HL-60 (cell line): ENCODE measurements around the gene SLC4A8.

Experiments
- GABPA ChIP-seq: IDR thresholded peaks from 2 replicates; pipeline ENCODE4 v1.6.1; 2012; ENCODE audit warnings: low read depth
- POLR2AphosphoS5 ChIP-seq: IDR thresholded peaks from 2 replicates; pipeline ENCODE4 v1.6.1; 2012; ENCODE audit warnings: low read depth
- SPI1 ChIP-seq: IDR thresholded peaks from 2 replicates; pipeline ENCODE4 v1.6.1; 2012; ENCODE audit warnings: low read depth, mild to moderate bottlenecking, borderline replicate concordance
- TF ChIP-seq, protein P1 (sequence below): IDR thresholded peaks from one replicate; pipeline ENCODE4 v1.5.1; 2011; ENCODE audit warnings: low read length, control low read depth, inconsistent platforms; ENCODE audit not compliant: insufficient read depth
- TF ChIP-seq, protein P2 (sequence below): IDR thresholded peaks from 2 replicates; pipeline ENCODE4 v1.6.1; 2012; ENCODE audit warnings: low read depth; ENCODE audit not compliant: insufficient replicate concordance

- no peak for TF ChIP-seq GABPA
- TF ChIP-seq, protein P1, sequence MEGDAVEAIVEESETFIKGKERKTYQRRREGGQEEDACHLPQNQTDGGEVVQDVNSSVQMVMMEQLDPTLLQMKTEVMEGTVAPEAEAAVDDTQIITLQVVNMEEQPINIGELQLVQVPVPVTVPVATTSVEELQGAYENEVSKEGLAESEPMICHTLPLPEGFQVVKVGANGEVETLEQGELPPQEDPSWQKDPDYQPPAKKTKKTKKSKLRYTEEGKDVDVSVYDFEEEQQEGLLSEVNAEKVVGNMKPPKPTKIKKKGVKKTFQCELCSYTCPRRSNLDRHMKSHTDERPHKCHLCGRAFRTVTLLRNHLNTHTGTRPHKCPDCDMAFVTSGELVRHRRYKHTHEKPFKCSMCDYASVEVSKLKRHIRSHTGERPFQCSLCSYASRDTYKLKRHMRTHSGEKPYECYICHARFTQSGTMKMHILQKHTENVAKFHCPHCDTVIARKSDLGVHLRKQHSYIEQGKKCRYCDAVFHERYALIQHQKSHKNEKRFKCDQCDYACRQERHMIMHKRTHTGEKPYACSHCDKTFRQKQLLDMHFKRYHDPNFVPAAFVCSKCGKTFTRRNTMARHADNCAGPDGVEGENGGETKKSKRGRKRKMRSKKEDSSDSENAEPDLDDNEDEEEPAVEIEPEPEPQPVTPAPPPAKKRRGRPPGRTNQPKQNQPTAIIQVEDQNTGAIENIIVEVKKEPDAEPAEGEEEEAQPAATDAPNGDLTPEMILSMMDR = no peak
- no peak for TF ChIP-seq POLR2AphosphoS5
- TF ChIP-seq, protein P2, sequence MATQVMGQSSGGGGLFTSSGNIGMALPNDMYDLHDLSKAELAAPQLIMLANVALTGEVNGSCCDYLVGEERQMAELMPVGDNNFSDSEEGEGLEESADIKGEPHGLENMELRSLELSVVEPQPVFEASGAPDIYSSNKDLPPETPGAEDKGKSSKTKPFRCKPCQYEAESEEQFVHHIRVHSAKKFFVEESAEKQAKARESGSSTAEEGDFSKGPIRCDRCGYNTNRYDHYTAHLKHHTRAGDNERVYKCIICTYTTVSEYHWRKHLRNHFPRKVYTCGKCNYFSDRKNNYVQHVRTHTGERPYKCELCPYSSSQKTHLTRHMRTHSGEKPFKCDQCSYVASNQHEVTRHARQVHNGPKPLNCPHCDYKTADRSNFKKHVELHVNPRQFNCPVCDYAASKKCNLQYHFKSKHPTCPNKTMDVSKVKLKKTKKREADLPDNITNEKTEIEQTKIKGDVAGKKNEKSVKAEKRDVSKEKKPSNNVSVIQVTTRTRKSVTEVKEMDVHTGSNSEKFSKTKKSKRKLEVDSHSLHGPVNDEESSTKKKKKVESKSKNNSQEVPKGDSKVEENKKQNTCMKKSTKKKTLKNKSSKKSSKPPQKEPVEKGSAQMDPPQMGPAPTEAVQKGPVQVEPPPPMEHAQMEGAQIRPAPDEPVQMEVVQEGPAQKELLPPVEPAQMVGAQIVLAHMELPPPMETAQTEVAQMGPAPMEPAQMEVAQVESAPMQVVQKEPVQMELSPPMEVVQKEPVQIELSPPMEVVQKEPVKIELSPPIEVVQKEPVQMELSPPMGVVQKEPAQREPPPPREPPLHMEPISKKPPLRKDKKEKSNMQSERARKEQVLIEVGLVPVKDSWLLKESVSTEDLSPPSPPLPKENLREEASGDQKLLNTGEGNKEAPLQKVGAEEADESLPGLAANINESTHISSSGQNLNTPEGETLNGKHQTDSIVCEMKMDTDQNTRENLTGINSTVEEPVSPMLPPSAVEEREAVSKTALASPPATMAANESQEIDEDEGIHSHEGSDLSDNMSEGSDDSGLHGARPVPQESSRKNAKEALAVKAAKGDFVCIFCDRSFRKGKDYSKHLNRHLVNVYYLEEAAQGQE = no peak
- TF ChIP-seq SPI1 = no peak
Measured at GRCh38 chr12:51415931-51416330, 8.7 kb upstream of the SLC4A8 start.
